ENCODE measurements around the gene UBE2A.

Gene UBE2A

DNA sequence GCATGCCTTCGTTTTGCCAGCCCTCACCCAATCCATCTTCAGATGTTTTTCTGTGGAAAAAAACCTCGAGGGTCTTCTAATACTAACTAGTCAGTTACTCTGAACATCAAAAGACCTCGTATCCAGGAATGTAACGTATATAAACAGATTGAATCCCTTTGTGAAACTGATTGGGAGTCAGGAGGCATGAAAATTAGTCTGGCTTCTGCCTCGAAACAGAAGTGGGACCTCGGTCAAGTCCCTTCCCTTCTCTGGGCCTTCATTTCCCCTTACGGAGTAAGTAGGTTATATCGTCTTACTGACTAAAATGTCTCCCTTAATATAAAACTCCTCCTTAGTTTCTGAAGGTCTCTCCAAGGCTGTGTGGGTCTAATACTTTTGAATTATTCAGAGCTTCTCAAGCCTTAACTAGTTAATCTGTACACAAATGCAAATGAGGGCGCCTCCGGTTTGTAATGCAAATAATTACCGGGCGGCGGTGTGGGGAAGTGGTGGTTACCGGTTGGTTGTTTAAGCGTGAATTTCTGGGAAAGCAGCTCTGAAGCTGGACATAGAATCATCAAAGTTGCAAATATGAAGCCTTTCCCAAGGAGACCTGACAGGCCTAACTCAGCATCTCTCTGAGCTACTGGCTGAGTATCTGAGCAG lies 43.3 kb downstream of the UBE2A start:
- H3K27ac Mint-ChIP-seq = no peak overlapping the region
- H3K27me3 Mint-ChIP-seq (ENCODE audit: low read depth, poor library complexity) = no peaks in the 10 kb centered on the region
- TF ChIP-seq, protein P1, sequence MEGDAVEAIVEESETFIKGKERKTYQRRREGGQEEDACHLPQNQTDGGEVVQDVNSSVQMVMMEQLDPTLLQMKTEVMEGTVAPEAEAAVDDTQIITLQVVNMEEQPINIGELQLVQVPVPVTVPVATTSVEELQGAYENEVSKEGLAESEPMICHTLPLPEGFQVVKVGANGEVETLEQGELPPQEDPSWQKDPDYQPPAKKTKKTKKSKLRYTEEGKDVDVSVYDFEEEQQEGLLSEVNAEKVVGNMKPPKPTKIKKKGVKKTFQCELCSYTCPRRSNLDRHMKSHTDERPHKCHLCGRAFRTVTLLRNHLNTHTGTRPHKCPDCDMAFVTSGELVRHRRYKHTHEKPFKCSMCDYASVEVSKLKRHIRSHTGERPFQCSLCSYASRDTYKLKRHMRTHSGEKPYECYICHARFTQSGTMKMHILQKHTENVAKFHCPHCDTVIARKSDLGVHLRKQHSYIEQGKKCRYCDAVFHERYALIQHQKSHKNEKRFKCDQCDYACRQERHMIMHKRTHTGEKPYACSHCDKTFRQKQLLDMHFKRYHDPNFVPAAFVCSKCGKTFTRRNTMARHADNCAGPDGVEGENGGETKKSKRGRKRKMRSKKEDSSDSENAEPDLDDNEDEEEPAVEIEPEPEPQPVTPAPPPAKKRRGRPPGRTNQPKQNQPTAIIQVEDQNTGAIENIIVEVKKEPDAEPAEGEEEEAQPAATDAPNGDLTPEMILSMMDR (IDR thresholded peaks at IDR 0.05) = no peak
- peaks cover 44% of the 10 kb centered on the region for H3K36me3 Mint-ChIP-seq (ENCODE audit: low read depth)
- no peak overlapping the region for H3K4me3 Mint-ChIP-seq
- H3K4me1 Mint-ChIP-seq = peaks cover 12% of the 10 kb centered on the region
- peaks cover 54% of the 10 kb centered on the region for H3K9me3 Mint-ChIP-seq
- DNase-seq = no peak

DNA sequence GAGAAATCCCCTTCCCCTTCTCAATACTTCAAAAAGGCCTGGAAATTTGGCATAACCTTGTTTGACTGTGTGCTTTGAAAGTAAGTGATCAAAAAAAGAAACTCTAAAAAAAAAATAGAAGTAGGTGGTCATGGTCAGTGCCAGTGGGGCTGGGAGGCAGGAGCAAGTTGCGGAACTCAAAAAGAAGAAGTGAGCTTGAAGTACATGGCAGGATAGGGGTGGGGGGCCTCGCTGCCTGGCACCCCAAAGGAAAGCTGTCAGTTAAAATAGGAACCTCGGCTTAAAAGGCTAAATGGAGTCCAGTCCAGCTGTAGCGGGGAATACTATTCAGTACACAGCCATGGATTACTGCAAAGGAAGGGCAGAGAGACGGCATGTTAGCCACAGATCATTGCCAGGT lies 44.1 kb downstream of the UBE2A start:
- Mint-ChIP-seq H3K4me1 (peaks cover 12% of the 10 kb centered on the region), H3K9me3 (peaks cover 47% of the 10 kb centered on the region), H3K27ac (peak overlapping the region; percentile 66), H3K36me3 (ENCODE audit: low read depth) (peaks cover 49% of the 10 kb centered on the region), H3K4me3 (no peak overlapping the region), H3K27me3 (ENCODE audit: low read depth, poor library complexity) (no peaks in the 10 kb centered on the region)
- no peak for DNase-seq
- TF ChIP-seq, protein P1 (IDR thresholded peaks at IDR 0.05) = no peak

DNA sequence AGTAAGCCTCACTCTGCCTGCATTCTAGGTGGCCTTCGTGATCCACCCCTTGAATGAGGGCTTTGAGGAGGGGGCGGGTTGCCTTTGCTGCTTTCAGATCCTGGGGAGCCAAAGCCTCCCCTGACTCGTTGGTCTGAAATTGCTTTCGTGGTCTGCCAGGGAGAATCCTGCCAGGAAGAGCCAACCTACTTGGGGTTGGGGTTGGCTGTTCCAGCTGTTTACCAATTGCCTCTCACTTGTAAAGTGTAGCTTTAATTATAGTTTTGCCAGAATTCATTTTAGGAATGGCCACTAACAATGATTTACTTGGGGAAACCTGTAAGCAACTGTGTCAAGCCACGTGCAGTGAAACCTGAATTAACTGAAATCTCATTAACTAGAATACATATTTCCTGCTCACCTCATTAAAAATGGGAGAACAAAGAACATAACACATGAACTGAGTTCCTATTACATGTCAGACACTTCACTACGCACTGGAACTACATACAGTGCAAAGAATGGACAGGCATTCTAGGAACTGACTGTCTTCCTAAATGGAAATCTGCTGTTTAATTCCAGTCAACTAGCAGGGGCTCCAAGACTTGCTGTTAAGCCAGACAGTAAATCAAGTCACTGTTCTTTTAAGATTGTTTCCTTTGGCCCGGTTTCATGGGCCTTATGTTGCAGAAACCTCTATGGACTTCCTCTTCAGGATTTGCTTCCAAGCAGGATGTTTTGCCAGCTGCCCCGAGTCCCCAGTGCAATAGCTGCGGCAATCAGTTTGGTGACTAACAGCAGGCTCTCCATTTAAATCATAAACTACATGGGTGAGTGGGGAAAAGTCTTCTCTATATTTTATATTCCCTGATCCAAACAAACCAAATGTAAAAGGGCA lies 48.2 kb downstream of the UBE2A start:
- TF ChIP-seq, protein P1 (IDR thresholded peaks at IDR 0.05) = no peak
- DNase-seq = no peak
- H3K4me1 Mint-ChIP-seq = peaks cover 6% of the 10 kb centered on the region
- H3K4me3 Mint-ChIP-seq = no peak overlapping the region
- no peaks in the 10 kb centered on the region for H3K27me3 Mint-ChIP-seq (ENCODE audit: low read depth, poor library complexity)
- no peak overlapping the region for H3K27ac Mint-ChIP-seq
- peaks cover 49% of the 10 kb centered on the region for H3K36me3 Mint-ChIP-seq (ENCODE audit: low read depth)
- peaks cover 49% of the 10 kb centered on the region for H3K9me3 Mint-ChIP-seq

DNA sequence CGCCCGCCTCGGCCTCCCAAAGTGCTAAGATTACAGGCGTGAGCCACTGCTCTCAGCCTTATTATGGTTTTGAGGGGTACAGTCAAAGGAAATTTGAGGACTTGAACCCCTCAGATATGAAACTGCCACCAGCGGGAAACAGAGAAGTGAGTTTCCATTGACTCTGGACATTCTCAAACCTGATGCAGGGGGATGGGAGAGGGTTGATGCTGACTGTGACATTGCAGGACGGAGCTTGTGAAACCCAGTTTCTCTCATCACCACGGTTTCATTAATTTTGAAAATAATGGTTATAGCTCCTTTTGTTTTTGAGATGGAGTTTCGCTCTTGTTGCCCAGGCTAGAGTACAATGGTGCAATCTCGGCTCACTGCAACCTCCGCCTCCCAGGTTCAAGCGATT lies 50.1 kb downstream of the UBE2A start:
- Mint-ChIP-seq H3K4me1 (no peaks in the 10 kb centered on the region), H3K9me3 (peaks cover 41% of the 10 kb centered on the region), H3K36me3 (ENCODE audit: low read depth) (peaks cover 44% of the 10 kb centered on the region), H3K27ac (peak overlapping the region; percentile 90), H3K4me3 (no peak overlapping the region), H3K27me3 (ENCODE audit: low read depth, poor library complexity) (no peaks in the 10 kb centered on the region)
- TF ChIP-seq, protein P1 (IDR thresholded peaks at IDR 0.05) = no peak
- no peak for DNase-seq

DNA sequence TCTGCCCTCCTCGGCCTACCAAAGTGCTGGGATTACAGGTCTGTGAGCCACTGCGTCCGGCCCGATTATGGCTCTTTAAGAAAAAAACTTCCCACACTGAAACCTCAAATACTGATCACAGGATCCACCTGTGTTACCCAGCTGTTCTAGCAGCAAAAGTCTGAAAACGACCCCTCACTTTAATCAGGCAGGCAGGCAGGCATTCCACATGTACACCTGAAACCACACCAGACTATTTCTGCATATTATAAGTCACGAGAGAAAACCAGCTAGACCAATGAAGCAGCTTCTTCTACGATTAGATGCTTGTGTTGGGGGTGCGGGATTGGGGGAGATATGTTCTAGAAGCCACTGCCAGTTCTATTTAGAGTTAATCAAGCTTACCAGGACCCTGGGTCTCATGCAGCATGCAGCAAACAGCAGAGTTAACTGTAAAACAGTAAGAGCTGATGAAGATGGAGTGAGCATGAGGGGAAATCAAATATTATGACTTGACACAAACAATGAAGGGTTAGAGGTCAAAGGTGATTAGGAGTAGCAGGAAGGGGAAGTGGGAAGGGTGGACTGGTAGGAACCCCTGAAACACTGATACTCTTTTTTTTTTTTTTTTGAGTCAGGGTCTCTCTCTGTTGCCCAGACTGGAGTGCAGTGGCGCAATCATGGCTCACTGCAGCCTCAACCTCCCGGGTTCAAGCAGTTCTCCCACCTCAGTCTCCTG lies 50.7 kb downstream of the UBE2A start:
- Mint-ChIP-seq H3K27me3 (ENCODE audit: low read depth, poor library complexity) (no peaks in the 10 kb centered on the region), H3K9me3 (peaks cover 37% of the 10 kb centered on the region), H3K4me3 (no peak overlapping the region), H3K4me1 (no peaks in the 10 kb centered on the region), H3K36me3 (ENCODE audit: low read depth) (peaks cover 43% of the 10 kb centered on the region), H3K27ac (peak overlapping the region; percentile 90)
- TF ChIP-seq, protein P1 (IDR thresholded peaks at IDR 0.05) = no peak
- DNase-seq = no peak

All from nephron progenitor cell (in vitro differentiated cells).